SU-DHL-6 (cell line): ENCODE data around the gene B3GNT5.

ENCODE experiments used
- CTCF ChIP-seq: fragments of 200-600 bp; sonication (generic); IDR thresholded peaks from one replicate; pipeline ENCODE4 v1.5.1; 2017; ENCODE audit warnings: antibody characterized with exemption, mild to moderate bottlenecking, low read length, moderate library complexity; ENCODE audit not compliant: insufficient read depth, poor library complexity, severe bottlenecking
- EZH2phosphoT487 ChIP-seq: fragments of 200-600 bp; sonication (generic), shearing (Covaris generic); conservative IDR thresholded peaks from 2 replicates; pipeline ENCODE4 v1.6.1; 2018; ENCODE audit warnings: mild to moderate bottlenecking, antibody characterized with exemption, low read length, moderate library complexity, mixed read lengths

DNA sequence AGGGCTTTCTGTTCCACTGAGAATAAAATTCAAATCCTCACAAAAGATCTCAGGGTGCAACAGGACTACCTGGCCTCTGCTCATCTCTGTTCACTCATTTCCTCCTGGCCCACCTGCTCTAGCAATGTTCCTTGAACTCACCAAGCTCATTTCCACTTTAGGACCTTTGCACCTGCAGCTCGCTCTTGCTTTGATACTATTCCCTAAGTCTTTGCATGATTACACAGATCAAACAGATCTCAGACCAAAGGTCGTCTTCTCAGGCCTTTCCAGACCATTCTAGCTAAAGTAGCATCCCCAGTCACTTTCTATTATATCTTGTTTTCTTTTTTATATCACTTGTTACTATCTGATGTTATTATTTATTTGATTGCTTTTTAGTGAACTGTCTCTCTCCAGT is 54.7 kb downstream of the B3GNT5 start:
- TF ChIP-seq CTCF (no peak), EZH2phosphoT487 (no peak)
